Neural cell (in vitro differentiated cells): ENCODE data around the gene AXIN1. TPM values are rescaled to one million over a fixed set of nuclear protein-coding genes. Genes with fewer than 3 reads are reported as not detected.

ENCODE experiments used
- H2AFZ ChIP-seq: fragments of 200-600, 300-800 bp; sonication (generic), shearing (Covaris generic); 2 replicates; pipeline ENCODE4 v1.6.0; 2014; ENCODE audit warnings: low read depth, mild to moderate bottlenecking, antibody characterized with exemption, low read length, moderate library complexity
- H3F3A ChIP-seq: fragments of 200-600 bp; shearing (Covaris generic); 2 replicates; pipeline ENCODE4 v1.6.1; 2016; ENCODE audit warnings: mild to moderate bottlenecking, moderate library complexity, mixed read lengths, antibody characterized with exemption, low read length; ENCODE audit not compliant: insufficient read depth, poor library complexity, severe bottlenecking
- H3K27ac ChIP-seq: fragments of 200-600, 300-800 bp; sonication (generic), shearing (Covaris generic); 2 replicates; pipeline ENCODE4 v1.5.1; 2014; ENCODE audit warnings: mild to moderate bottlenecking, low read length, moderate library complexity
- H3K27me3 ChIP-seq: fragments of 300-800, 200-600 bp; sonication (generic), shearing (Covaris generic); 2 replicates; pipeline ENCODE4 v1.6.0; 2014; ENCODE audit warnings: mild to moderate bottlenecking, low read depth, low read length, moderate library complexity; ENCODE audit not compliant: insufficient read depth
- H3K36me3 ChIP-seq: fragments of 300-800, 200-600 bp; sonication (generic), shearing (Covaris generic); 2 replicates; pipeline ENCODE4 v1.5.1; 2014; ENCODE audit warnings: mild to moderate bottlenecking, antibody characterized with exemption, low read length, moderate library complexity; ENCODE audit not compliant: insufficient read depth
- H3K4me2 ChIP-seq: fragments of 300-800, 200-600 bp; sonication (generic), shearing (Covaris generic); 2 replicates; pipeline ENCODE4 v1.6.0; 2014; ENCODE audit warnings: mild to moderate bottlenecking, low read length
- H3K4me3 ChIP-seq: fragments of 300-800, 200-600 bp; sonication (generic), shearing (Covaris generic); 2 replicates; pipeline ENCODE4 v1.5.1; 2014; ENCODE audit warnings: mild to moderate bottlenecking, low read length, moderate library complexity
- H3K79me2 ChIP-seq: fragments of 200-600 bp; shearing (Covaris generic); replicated peaks from 2 replicates; pipeline ENCODE4 v1.6.0; 2014; ENCODE audit warnings: mild to moderate bottlenecking, low read length, moderate library complexity; ENCODE audit not compliant: insufficient read depth
- H3K9ac ChIP-seq: fragments of 300-800, 200-600 bp; sonication (generic), shearing (Covaris generic); 2 replicates; pipeline ENCODE4 v1.6.1; 2016; ENCODE audit warnings: mild to moderate bottlenecking, low read length, mixed read lengths
- H3K9me2 ChIP-seq: fragments of 200-600 bp; shearing (Covaris generic); 2 replicates; pipeline ENCODE4 v1.6.1; 2016; ENCODE audit warnings: mild to moderate bottlenecking, low read length, mixed read lengths; ENCODE audit not compliant: insufficient read depth
- H3K9me3 ChIP-seq: fragments of 200-600, 300-800 bp; sonication (generic), shearing (Covaris generic); 2 replicates; pipeline ENCODE4 v1.6.1; 2016; ENCODE audit warnings: mild to moderate bottlenecking, mixed run types, low read length, moderate library complexity, mixed read lengths
- H4K20me1 ChIP-seq: fragments of 200-600 bp; shearing (Covaris generic); 2 replicates; pipeline ENCODE4 v1.6.1; 2016; ENCODE audit warnings: mild to moderate bottlenecking, mixed run types; ENCODE audit not compliant: insufficient read depth
- EP300 ChIP-seq: fragments of 450-650 bp; conservative IDR thresholded peaks from 2 replicates; pipeline ENCODE4 v1.6.1; 2014; ENCODE audit warnings: antibody characterized with exemption, mild to moderate bottlenecking, moderate library complexity; ENCODE audit not compliant: poor library complexity, severe bottlenecking
- EZH2 ChIP-seq: fragments of 200-600, 300-800 bp; shearing (Covaris generic), sonication (generic); IDR thresholded peaks from 2 replicates; pipeline ENCODE4 v1.6.1; 2014; ENCODE audit warnings: antibody characterized with exemption, low read length, borderline replicate concordance, mild to moderate bottlenecking; ENCODE audit not compliant: insufficient read depth, poor library complexity, severe bottlenecking
- MXI1 ChIP-seq: fragments of 450-650 bp; conservative IDR thresholded peaks from 2 replicates; pipeline ENCODE4 v1.6.1; 2014; ENCODE audit warnings: antibody characterized with exemption, mild to moderate bottlenecking; ENCODE audit not compliant: poor library complexity, severe bottlenecking
- POLR2AphosphoS5 ChIP-seq: IDR thresholded peaks from 2 replicates; pipeline ENCODE4 v1.6.1; 2012
- RAD21 ChIP-seq: fragments of 450-650 bp; conservative IDR thresholded peaks from 2 replicates; pipeline ENCODE4 v1.6.1; 2014; ENCODE audit warnings: antibody characterized with exemption, mild to moderate bottlenecking, moderate library complexity
- SMC3 ChIP-seq: fragments of 450-650 bp; conservative IDR thresholded peaks from 2 replicates; pipeline ENCODE4 v1.6.1; 2014; ENCODE audit warnings: antibody characterized with exemption, mild to moderate bottlenecking, moderate library complexity; ENCODE audit not compliant: poor library complexity
- TAF1 ChIP-seq: IDR thresholded peaks from 2 replicates; pipeline ENCODE4 v1.6.1; 2012; ENCODE audit warnings: low read depth
- polyA plus RNA-seq: library from polyadenylated mRNA; depleted of rRNA; stranded (reverse); fragments of >200 nt; gene quantifications from 2 replicates; pipeline ENCODE4 v1.2.3, GENCODE V29; 2014
- TF ChIP-seq, protein P1 (sequence below): IDR thresholded peaks from 2 replicates; pipeline ENCODE4 v1.6.1; 2012; ENCODE audit warnings: borderline replicate concordance
- TF ChIP-seq, protein P2 (sequence below): fragments of 450-650 bp; IDR thresholded peaks from 2 replicates; pipeline ENCODE4 v1.5.1; 2014; ENCODE audit warnings: antibody characterized with exemption, mild to moderate bottlenecking, moderate library complexity; ENCODE audit not compliant: poor library complexity, severe bottlenecking

Gene AXIN1
- polyA plus RNA-seq, 1 donor from 2014 or later, result 30.5 TPM

DNA sequence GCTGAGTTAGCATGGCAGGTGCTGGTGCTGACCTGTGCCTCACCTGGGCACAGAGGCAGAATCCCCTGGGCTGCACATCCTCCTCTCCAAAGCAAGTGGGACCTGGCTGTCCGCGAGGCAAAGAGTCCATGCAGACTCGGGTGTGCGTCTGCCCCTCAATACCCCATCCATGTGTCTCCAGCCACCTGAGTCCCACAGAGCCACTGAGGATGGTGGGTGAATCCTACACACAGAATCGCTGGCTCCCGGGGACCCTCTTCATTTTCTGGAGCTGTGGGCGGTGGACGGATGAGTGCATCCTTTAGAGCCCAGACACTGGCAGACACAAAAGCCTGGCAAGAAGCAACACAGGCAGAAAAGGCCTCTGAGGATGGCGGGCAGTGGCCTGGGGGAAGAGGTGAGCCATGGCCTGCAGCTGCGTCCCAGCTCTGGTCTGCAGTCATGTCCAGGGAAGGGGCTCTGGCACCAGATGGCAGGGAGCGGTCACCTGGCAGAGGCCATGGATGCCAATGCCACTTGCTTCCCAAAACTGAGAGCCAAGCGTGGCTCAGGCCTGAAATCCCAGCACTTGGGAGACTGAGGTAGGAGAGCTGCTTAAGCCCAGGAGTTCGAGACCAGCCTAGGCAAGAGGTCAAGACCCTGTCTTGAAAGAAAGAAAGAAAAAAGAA, 29.9 kb downstream of the AXIN1 start:
- Histone ChIP-seq H4K20me1 (no peaks in the 10 kb centered on the region), H3K9ac (no peak overlapping the region), H3K27me3 (no peaks in the 10 kb centered on the region), H3K4me3 (no peak overlapping the region), H3K79me2 (peaks cover 4% of the 10 kb centered on the region), H3K9me2 (no peaks in the 10 kb centered on the region), H3K9me3 (no peaks in the 10 kb centered on the region), H3K36me3 (no peaks in the 10 kb centered on the region), H2AFZ (no peak overlapping the region), H3K27ac (no peak overlapping the region), H3F3A (no peaks in the 10 kb centered on the region), H3K4me2 (no peak overlapping the region)
- TF ChIP-seq POLR2AphosphoS5 (no peak), TAF1 (no peak), RAD21 (no peak), EZH2 (no peak), SMC3 (no peak), MXI1 (no peak), EP300 (no peak)
- TF ChIP-seq, protein P1, sequence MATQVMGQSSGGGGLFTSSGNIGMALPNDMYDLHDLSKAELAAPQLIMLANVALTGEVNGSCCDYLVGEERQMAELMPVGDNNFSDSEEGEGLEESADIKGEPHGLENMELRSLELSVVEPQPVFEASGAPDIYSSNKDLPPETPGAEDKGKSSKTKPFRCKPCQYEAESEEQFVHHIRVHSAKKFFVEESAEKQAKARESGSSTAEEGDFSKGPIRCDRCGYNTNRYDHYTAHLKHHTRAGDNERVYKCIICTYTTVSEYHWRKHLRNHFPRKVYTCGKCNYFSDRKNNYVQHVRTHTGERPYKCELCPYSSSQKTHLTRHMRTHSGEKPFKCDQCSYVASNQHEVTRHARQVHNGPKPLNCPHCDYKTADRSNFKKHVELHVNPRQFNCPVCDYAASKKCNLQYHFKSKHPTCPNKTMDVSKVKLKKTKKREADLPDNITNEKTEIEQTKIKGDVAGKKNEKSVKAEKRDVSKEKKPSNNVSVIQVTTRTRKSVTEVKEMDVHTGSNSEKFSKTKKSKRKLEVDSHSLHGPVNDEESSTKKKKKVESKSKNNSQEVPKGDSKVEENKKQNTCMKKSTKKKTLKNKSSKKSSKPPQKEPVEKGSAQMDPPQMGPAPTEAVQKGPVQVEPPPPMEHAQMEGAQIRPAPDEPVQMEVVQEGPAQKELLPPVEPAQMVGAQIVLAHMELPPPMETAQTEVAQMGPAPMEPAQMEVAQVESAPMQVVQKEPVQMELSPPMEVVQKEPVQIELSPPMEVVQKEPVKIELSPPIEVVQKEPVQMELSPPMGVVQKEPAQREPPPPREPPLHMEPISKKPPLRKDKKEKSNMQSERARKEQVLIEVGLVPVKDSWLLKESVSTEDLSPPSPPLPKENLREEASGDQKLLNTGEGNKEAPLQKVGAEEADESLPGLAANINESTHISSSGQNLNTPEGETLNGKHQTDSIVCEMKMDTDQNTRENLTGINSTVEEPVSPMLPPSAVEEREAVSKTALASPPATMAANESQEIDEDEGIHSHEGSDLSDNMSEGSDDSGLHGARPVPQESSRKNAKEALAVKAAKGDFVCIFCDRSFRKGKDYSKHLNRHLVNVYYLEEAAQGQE, result no peak
- TF ChIP-seq, protein P2, sequence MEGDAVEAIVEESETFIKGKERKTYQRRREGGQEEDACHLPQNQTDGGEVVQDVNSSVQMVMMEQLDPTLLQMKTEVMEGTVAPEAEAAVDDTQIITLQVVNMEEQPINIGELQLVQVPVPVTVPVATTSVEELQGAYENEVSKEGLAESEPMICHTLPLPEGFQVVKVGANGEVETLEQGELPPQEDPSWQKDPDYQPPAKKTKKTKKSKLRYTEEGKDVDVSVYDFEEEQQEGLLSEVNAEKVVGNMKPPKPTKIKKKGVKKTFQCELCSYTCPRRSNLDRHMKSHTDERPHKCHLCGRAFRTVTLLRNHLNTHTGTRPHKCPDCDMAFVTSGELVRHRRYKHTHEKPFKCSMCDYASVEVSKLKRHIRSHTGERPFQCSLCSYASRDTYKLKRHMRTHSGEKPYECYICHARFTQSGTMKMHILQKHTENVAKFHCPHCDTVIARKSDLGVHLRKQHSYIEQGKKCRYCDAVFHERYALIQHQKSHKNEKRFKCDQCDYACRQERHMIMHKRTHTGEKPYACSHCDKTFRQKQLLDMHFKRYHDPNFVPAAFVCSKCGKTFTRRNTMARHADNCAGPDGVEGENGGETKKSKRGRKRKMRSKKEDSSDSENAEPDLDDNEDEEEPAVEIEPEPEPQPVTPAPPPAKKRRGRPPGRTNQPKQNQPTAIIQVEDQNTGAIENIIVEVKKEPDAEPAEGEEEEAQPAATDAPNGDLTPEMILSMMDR, result no peak

DNA sequence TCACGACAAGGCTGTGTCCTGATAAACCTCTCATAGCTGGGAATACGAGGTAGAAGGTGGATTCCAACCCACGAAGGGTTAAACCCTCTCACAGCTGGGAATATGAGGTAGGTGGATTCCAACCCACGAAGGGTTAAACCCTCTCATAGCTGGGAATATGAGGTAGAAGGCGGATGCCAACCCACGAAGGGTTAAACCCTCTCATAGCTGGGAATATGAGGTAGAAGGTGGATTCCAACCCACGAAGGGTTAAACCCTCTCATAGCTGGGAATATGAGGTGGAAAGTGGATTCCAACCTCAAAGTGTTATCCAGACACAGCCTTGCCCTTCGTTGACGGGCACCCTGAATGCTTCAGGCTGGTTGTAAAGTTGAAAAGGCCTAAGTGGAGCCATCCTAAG, 31.0 kb downstream of the AXIN1 start:
- H4K20me1 ChIP-seq, result no peaks in the 10 kb centered on the region
- H3K27ac ChIP-seq, result no peak overlapping the region
- no peaks in the 10 kb centered on the region for H3K27me3 ChIP-seq
- H2AFZ ChIP-seq, result no peak overlapping the region
- H3K9me2 ChIP-seq, result no peaks in the 10 kb centered on the region
- H3K4me2 ChIP-seq, result no peak overlapping the region
- peaks cover 4% of the 10 kb centered on the region for H3K79me2 ChIP-seq
- TF ChIP-seq EZH2, result no peak
- TF ChIP-seq, protein P2, result no peak
- TF ChIP-seq TAF1, result no peak
- TF ChIP-seq EP300, result no peak
- no peak for TF ChIP-seq POLR2AphosphoS5
- TF ChIP-seq RAD21, result no peak
- TF ChIP-seq MXI1, result no peak
- TF ChIP-seq, protein P1, result no peak
- no peak for TF ChIP-seq SMC3
- no peaks in the 10 kb centered on the region for H3K36me3 ChIP-seq
- H3K9ac ChIP-seq, result no peak overlapping the region
- H3F3A ChIP-seq, result no peaks in the 10 kb centered on the region
- no peaks in the 10 kb centered on the region for H3K9me3 ChIP-seq
- H3K4me3 ChIP-seq, result no peak overlapping the region
